Inferior parietal cortex (tissue), 1 donor: Measurements from ENCODE around the gene GLIS1.
A peak's percentile ranks its signal among the peaks of the same experiment; 100 is the strongest.

Source experiments
- DNase-seq: peaks from one replicate; pipeline ENCODE4 v3.0.0-alpha.2; 2016; ENCODE audit errors: extremely low spot score

The GLIS1 gene

GRCh38 chr1:53638360-53639035, 100.5 kb downstream of the GLIS1 start:
- DNase-seq = no peak

GRCh38 chr1:53637511-53638359, 101.2 kb downstream of the GLIS1 start:
- DNase-seq = no peak

GRCh38 chr1:53636621-53637171, 102.3 kb downstream of the GLIS1 start:
- DNase-seq = no peak

GRCh38 chr1:53634571-53634979, 104.4 kb downstream of the GLIS1 start:
- no peak for DNase-seq

- no peak for DNase-seq
Measured at GRCh38 chr1:53633073-53633704, 105.8 kb downstream of the GLIS1 start.

- no peak for DNase-seq
Measured at GRCh38 chr1:53631622-53632310, 107.2 kb downstream of the GLIS1 start.

- DNase-seq = no peak
Measured at GRCh38 chr1:53629101-53629691, 109.8 kb downstream of the GLIS1 start.

- DNase-seq = no peak
Measured at GRCh38 chr1:53628286-53628955, 110.5 kb downstream of the GLIS1 start.

GRCh38 chr1:53627666-53628065, 111.3 kb downstream of the GLIS1 start:
- no peak for DNase-seq

GRCh38 chr1:53627031-53627430, 111.9 kb downstream of the GLIS1 start:
- DNase-seq = no peak

- DNase-seq = no peak
Measured at GRCh38 chr1:53626616-53627015, 112.3 kb downstream of the GLIS1 start.

GRCh38 chr1:53625766-53626520, 113.0 kb downstream of the GLIS1 start:
- no peak for DNase-seq

GRCh38 chr1:53625049-53625448, 113.9 kb downstream of the GLIS1 start:
- no peak for DNase-seq

- DNase-seq = no peak
Measured at GRCh38 chr1:53622531-53622930, 116.4 kb downstream of the GLIS1 start.

- DNase-seq = no peak
Measured at GRCh38 chr1:53621144-53621543, 117.8 kb downstream of the GLIS1 start.

GRCh38 chr1:53620061-53620855, 118.7 kb downstream of the GLIS1 start:
- peak; percentile 7 for DNase-seq

GRCh38 chr1:53619367-53620060, 119.5 kb downstream of the GLIS1 start:
- DNase-seq = no peak

- DNase-seq = no peak
Measured at GRCh38 chr1:53618500-53619366, 120.2 kb downstream of the GLIS1 start.
